Femur (tissue), 1 donor: Measurements from ENCODE around the gene TSPAN9.

Experiments used
- DNase-seq: peaks from one replicate; pipeline ENCODE4 v3.0.0-alpha.2; 2017

Gene TSPAN9

DNA sequence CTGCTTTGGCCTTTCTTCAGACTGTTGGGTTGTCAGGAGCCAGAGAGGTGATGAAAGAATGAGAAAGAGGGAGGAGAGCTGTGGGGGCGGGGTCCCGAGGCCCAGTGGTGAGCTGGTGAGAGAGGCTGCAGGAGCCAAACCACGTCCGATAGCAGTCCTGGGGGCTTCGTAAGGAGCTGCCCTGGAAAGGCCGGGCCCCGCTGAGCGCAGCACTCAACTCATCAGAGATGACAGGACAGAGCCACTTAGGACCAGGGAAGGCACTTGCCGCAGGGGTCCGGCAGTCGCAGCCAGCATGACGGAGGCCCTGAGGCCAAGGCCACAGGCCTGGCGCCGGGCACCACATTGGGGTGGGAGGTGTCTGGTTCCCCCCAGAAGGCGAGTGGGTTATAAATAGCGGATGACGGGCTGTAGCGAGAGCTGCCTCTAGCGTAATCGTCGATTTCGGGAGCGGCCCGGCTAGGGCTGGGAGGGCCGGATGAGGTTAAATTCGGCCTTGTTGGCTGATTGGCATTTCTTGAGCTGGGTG, 179.0 kb downstream of the TSPAN9 start:
- no peak for DNase-seq

DNA sequence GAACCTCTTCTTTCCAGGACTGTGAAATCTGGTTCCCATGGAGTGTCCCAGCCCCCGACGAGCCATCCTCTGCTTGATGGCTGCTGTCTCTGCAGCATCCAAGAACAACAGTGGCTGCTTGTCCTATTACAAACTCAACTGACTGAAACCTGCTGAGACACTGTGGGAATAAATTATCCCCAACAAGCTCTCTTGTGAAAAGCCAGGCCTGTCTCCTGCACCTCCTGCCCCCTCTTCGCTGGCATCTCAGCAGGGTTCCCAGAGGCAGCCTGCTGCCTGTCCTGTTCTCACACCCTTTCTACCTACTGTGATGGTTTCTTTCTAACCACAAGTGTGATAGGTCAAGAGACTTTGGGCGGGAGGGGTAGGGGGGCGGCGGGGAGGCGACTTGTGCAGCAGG, 180.2 kb downstream of the TSPAN9 start:
- DNase-seq, result no peak

DNA sequence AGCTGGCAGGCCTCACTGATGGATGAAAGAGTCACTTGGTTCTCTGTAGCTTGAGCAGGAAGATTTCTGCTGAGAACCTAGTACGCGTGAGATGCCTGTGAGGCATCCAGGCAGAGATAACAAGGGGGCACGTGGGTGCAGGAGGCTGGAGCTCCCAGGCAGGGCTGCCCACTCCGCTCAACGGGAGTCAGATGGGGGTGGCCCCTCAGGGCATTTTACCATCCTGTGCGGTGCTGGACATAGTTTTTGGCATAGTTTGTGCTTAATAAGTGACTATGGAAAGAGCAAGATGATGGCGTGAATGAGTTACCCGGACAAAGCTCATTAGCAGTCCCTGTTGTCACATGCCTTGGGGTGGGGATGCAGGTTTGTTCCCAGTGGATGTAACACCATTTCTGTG, 182.8 kb downstream of the TSPAN9 start:
- DNase-seq, result no peak

DNA sequence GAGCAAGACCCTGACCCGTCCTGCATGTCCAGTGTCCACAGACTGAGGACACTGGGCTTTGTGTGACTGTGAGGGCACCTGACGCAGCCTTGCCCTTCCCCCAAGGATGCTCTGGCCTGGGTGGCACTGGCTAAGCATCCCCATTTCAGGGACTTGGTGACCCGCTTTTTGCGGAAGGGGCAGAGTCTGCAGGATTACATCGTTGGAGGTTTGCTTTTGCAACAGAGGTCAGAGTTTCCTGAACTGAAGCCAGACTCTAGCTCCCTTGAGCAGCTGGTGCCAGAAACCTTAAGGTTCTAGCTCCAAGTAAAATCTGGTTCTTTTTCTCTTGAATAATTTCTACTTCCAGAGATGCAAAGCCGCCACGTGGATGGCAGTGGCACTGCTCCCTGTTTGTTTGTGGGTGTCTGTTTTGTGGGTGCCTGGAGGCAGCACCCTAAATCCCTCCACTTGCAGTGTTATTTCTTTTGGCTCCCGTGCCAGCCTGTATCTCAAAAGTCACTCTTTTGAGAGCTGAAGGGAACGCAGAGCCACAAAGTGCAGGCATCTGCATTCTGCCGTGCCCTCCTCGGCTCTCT, 184.7 kb downstream of the TSPAN9 start:
- no peak for DNase-seq

DNA sequence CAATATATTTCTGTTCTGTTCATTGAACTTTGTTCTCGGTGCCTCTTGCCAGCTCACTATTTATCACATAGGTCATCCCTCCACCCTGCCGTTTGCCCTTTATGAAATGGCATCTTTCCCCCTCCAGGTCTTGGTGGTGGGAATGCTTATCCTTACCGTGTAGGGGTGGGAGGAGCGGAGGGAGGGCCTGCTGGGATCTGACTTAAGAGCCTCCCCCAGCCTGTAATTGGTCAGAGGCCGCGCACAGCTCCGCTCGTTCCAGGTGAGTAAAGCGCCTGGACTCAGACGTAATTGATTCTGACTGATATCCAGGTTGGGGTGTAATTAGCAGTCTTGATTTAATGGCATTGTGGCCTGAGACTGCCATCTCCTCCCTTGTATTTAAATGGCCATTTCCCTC, 185.3 kb downstream of the TSPAN9 start:
- no peak for DNase-seq

DNA sequence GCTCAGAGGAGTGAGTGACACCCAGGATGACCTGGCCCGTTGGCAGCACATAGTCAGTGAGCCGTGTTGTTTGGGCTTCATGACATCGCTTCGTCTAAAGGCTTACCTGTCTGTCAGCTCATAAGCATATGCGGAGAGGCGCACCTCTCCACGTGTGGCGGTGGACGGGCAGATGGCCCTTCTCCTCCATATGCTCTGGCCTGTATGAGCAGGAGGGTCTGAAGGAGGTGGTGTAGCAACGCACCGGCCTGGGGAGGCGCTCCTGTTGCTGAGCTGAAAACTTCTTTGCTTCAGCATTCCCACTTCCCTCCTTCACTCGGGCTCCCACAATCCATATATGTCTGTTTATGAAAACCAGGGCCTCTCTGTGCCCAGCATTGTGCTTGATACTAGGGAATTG, 186.1 kb downstream of the TSPAN9 start:
- DNase-seq, result no peak

DNA sequence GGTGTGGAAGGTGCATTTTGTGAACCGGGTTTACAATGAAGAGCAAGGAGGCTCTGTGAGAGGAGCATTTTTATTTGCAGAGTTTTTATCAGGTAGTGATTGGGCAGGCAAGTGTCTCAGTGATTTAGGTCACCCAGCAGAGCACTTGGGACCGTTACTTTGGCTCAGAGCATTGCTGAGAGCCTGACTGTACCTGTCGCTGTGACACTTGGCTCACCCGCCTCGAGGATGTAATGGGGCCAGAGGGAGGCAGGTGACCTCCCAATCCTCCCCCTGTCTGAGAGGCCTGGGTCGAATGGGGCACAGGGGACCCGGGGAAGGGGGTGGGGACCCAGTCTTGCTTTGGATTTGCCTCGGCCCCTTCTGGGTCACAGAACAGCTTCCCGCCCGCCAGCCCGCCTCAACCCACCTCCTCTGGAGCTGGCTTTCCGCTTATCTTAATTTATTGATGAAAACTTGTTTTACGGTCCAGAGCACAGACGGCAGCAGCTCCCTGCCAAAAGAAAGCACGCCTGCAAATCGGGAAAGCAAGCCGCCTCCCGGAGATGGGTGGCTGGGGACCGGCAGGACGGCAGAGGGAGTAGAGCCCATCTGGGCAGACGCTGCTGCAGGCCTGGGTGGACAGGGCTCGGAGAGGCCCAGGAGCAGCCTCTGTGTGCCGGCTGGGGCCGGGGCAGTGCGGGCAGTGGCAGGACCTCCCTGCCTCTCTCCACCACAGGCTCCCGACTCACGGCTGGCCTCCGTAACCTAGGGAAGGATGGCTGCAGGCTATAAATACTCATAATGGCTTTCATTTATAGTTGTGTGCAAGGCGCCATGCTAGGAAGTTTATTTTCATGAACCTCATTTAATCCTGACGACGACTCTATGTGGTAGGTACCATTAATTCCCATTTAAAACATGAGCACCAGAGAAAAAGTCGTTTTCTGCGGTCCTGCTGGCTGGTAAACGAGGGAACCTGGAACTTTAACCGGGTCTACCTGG, 187.1 kb downstream of the TSPAN9 start:
- DNase-seq, result no peak

DNA sequence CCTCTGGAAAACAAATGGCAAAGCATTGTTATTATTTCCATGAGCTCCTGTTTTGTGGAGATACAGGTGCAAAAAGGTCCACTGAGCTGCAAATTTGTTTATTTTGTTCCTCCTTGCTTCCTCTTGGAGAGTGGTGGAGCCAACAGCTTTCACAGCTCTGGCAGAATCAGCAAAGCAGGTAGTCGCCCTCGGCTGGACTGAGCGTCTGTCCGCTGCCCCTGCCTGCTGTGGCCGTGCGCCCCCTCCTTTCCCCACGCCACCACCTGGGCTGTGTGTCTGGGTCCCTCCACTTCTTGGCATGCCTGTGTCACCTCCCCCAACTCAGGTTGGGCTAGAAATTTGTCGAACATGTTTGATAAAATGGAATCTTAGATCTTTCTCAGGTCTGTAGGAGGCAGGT, 188.2 kb downstream of the TSPAN9 start:
- DNase-seq, result no peak

DNA sequence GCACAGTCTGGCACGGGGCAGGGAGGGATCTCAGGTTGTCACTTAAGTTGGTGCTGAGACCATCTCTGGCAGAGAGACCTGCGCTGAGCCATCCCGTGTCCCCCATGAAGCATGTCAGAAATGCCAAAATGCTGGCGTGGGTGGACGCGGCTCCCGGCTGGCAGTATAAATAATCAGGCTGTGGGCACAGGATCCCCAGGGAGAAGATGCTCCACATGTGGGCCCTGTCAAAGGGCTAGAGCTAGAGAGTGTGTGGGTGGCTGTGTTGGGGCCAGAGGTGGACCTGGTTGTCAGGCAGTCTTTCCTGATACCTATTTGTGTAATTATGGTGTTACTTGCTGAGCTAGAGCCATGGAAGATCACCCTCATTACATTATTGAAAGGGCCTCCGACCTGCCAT, 189.5 kb downstream of the TSPAN9 start:
- DNase-seq, result no peak

DNA sequence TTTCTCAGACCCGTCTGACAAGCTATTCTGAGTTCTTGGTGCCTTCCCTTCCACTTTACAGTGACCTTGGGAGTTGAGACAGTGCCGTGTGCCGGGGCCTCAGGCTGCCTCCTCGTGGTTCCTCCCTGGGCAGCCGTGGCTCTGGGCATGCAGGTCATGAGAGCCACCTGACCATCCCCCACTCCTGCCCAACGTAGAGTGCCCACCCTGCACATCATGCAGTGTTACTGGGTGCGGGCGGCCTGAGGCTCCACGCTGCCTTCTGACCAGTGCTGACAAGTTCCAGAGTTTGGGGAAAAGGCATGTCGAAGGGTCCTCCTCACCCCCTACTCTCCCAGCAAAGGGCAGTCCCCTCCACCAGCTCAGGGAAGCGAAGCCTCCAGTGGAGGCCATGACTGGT, 190.5 kb downstream of the TSPAN9 start:
- DNase-seq, result no peak

DNA sequence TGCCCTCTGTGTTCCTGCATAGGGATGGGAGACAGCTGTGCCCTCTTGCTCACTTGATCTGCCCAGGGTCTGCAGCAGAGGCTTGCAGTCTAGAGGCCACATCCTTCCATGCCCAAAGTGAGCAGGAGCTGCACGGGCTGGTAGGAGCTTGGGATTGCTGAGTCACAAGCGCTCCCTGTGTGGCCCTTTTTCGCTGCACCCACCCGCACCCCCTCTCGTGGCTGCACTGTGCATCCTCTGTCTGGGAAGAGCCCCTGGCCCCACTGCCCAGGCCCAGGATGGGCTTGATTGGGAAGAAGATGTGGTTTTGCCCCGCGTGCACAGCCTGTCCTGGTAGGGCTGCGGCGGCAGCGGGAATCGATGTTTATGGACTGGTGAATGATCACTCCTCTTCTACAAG, 192.4 kb downstream of the TSPAN9 start:
- no peak for DNase-seq

DNA sequence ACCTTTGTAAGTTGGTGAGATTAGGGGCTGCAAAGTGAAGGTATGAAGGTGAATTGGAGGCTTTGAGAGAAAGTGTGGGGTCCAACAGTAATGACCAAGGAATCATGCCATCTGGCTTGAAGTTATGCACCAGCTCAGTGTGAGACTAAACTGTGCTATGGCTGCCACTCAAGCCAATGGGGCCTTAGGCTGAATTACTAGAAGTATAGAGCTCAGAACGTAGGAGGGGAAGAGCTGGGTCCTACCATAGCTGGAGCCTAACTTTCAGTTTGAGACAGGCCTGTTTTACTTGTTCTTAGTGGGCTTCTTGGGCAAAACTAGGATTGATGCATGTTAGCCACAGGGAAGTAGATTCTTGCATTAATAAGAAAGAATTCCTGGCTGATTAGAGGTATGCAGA, 194.0 kb downstream of the TSPAN9 start:
- DNase-seq, result no peak

DNA sequence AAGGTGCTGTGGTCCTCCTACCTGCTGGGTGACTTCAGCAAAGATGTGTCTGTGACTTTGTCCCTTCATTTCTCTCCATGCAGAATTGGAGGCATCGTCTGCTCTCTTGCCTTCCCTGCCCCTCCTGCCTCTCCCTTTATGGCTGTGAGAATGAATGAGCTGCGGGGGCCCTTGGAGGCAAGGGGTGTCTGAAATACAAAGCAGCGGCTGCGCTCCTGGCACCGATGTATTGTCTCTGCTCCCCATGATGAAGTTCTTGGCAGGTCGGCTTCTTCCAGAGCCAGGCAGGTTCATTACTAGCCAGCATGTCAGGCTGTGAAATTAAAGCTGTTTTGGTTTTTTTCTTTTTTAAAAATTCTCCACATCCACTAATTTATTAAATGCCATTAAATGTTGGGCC, 194.5 kb downstream of the TSPAN9 start:
- DNase-seq, result no peak

DNA sequence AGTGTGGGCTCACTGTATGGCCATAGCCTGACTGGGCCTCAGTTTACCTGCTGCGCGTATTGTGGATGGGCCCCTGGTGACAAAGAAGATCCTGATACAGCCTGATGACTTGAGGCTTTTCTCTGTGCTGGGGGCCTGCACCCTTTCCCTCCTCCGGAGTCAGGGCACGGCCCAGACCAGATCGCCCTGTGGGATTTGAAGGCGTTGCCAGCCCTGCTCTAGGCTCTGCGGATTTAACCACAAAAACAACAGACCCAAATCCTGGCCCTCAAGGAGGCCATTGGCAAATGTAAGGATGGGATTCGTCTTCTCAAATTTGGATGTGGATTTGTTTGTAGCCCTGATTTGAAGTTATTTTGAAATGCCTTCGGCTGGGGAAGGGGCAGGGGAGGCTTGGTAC, 195.8 kb downstream of the TSPAN9 start:
- DNase-seq, result no peak

DNA sequence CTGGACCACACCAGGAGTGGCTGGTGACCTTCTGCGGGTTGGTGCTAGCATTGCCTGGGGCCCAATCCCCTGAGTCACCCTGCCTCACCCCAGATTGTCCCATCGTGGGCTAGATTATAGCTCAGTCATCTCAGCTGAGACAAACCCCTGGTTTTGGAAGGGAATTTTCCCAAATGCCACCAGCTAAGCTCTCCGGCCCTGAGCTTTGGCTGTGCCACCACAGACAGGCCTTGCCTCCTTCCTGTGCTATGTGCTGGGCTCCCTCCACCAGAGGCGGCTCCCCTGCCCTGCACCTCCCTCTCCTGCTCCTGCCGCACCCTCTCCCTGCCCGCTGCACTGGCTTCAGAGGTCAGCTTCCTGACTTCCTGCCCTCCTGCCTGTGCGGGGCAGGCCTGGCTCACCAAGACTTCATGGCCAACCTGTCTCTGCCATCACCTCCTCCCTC, 196.3 kb downstream of the TSPAN9 start:
- no peak for DNase-seq

DNA sequence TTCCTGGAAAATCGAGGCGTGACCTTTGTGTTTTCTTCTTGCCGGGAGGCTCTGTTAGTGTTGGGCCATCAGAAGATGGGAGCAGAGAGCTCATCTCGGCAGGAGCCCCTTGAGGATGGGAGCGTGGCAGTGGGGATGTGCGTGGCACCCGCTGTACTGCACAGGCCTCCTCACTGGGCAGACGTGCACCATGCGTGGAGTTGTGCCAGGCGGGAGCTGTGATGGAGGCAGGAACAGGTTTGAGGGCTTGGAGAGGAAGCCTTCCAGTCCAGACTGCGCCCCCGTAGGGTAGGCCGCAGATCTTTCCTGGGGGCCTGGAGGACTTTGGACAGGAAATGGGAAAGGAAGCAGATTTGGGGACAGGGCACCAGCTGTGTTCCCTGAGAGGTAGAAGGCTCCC, 197.5 kb downstream of the TSPAN9 start:
- no peak for DNase-seq

DNA sequence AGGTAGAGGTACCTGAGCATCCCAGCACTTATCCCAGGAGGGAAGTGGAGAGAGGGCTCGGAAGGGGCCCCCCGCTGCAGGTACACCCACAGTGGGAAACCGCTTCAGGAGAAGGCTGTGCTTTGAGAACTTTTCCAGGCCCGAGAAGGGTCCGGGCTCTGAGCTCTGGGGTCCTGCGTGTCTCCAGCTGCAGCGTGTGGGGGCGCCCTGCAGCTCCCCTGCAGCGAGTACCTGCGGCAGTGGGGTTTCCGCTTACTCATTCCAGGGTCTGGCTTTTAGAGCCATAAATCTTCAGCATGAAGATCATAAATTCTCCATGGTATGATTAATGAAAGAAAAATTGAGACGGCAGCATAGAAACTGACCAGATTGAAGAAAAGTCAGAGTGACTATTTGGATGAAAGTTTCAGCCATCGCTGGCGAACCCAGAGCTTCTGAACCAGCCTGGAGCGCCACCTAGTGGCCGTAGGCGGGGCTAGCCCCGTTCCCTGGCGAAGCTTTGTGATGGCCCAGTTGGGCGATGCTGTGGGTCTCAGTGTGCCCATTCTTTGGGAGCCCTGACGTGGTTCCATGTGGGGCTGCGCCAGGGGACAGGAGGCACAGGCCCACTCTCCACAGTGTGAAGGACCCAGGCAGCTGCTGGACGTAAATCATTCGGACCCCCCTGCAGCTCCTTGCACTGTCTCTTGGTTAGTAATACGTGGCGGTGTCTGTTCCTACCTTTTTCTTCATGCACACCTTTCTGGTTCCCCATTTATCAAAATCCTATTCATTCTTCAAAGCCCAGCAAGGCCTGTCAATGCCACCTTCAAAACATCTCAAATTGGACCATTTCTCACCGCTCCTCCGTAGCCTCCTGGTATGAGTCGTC, 198.2 kb downstream of the TSPAN9 start:
- DNase-seq, result peak; percentile 87

DNA sequence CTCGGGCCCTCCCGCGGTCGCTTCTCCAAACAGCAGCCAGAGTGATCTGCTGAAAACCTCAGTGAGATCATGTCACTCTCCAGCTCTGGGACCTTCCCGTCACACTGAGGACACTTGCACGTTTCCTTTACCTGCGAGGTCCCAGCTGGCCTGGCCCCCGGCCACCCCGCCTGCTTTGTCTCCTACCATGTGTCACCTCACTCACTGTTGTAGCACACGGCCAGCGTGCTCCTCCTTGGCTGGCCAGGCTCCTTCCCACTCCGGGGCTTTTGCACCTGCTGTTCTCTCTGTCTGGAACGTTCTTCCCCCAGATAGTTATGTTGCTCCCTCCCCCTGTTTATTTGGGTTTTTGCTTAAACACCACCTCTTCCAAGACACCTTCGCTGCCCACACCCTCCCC, 199.0 kb downstream of the TSPAN9 start:
- no peak for DNase-seq

DNA sequence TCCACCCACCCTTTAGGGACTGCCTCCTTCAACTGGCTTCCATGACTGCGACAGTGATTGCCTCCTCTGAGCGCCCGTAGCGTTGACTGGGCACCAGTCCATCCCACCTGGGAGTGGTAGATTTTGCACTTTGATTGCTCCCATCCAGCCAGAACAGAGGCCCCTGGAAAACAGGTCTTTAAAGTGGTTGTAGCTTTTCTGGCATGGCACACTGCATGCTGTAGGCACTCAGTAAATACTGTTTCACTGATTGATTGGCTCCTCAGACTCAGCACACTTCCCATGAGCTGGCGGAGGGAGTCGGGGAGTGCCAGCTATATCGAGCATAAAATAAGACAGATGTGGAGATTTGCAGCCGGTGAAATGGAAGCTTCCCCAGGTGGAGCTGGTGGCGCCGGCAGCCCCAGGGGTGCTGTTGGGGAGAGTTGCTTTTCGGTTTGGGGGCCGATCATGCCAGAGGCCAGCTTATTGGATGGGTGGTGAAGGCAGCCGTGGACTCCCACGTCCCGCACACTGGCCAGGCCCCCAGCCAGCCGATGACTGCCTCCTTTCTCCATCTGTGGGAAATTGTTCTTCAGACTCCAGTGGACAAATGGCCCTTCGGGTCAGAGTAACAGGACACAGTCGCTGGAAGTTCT, 200.2 kb downstream of the TSPAN9 start:
- no peak for DNase-seq

DNA sequence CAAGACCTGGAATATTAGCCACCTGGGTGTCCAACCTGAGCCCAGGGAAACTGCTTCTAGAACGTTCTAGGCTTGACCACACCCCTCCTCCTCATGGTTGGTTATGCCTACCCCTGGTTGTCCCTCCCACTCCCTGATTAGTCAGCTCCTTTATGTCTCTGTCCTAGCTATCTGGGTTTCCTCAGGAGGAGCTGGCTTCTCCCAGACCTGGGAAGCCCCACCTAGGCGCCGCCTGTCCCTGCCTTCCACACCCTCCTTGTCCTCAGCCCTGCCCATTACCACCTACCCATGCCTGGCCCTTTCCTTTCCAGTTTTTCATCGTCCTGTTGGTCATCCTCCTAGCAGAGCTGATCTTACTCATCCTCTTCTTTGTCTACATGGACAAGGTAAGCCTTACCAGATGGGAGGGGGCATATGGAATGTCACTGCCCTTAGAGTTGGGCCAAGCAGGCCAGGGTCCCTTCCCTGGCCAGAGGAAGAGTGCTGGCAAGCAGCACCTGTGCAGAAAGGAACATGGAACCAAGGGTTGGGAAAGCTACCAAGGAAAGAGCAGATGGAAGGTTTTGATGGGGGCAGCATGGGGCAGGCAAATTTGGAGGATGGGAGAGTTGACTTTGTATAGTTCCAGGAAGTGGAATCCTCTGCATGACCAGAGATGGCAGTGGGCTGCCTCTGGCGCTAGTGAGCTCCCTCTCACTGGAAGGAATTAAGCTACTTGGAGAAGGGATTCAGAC, 201.7 kb downstream of the TSPAN9 start:
- DNase-seq, result no peak

DNA sequence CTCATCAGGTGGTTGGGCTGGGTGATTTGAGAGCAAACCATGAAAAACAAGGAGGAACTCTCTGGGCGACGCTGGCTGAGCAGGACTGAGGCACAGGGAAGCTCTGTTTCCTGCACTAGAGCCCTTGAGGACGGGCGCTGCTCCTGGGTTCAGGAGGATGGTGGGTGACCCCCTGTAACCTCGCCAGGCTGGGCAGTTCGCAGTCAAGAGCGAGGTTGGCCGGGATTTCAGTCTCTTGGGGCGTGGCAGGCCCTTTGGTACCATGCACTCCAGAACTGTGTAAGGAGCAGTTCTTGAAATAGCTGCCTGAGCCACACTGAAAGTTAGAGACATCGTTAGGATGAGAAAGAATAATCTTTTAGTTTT, 202.2 kb downstream of the TSPAN9 start:
- no peak for DNase-seq

DNA sequence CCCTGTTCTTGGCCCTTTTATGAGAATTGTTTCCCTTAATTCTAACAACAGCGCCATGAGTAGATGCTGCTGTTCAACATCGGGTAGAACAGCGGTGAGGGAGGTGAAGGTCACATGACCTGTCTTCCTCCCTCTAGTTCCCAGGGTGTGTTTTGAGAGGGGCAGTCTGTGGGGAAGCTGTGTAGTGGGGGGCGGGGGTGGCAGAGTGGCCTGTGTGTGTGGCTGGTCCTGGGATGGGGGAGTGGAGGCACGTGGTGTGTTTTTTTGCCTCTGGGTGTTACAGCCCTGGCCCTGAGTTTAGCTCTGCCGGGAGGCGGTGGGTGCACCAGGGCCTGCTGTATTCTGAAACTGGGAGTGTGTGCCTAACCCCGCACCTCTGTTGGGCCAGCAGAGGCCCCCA, 202.7 kb downstream of the TSPAN9 start:
- DNase-seq, result no peak
